ENCODE data around the gene THEMIS2. TPM values are rescaled to one million over a fixed set of nuclear protein-coding genes. Genes with fewer than 3 reads are reported as not detected.
A peak's percentile ranks its signal among the peaks of the same experiment; 100 is the strongest.

Gene THEMIS2
- total and polyA plus RNA-seq, 2 of the 13 experiments (the other 11 are each of a cell fraction or from before 2014, with no cell fraction given) = 0.38 to 1.5 TPM

DNA sequence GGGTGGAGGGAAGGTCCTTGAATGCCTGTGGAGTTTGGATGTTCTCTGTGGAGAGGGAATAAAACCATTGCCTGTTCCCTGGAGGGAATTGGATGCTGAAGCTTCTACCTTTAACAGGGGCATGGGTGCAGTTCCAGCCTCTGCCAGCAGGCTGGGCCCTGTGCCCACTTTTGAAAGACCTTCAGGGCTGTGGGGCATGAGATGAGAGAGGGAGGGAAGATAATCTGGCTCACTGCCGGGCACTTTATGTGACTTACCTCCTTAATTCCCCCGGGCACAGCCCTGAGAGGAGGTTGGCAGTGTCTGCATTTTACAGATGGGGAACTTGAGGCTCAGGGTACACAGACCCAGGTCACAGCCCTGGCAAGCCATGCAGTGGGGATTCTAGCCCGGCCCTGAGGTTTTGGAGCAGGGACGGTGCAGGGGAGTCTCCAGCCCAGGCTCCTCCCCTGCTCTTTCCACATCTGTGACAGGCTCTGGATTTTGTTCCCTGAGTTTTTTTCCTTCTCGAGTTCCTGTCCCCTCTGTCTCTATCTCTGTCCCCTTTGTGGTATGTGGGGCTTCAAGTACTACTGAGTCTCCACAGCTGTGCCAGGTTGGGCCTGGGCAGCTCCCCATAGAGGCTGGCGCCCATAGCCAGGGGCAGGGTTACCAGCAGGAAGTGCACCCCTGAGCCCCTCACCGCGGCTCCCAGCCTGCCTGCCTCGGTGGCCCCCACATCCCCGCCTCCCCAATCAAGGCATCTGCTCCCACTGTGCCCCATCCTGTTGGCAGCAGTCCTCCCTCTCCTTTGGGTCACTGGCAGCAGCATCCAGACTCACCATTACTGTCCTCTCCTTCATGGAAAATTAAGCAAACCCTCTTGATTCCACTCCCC lies 14.0 kb upstream of the THEMIS2 start (continued):
- no peak for TF ChIP-seq BCLAF1 (IDR thresholded peaks at IDR 0.05)
- no peak for TF ChIP-seq SKI (IDR thresholded peaks at IDR 0.05; ENCODE audit: partially characterized antibody)
- TF ChIP-seq ATF7 (IDR thresholded peaks at IDR 0.05) = no peak
- no peak for TF ChIP-seq ATF7 (CRISPR knock-in tag; IDR thresholded peaks at IDR 0.05)
- no peak for TF ChIP-seq HMG20A (CRISPR knock-in tag; IDR thresholded peaks at IDR 0.05; ENCODE audit: borderline replicate concordance)
- TF ChIP-seq SPEN (CRISPR knock-in tag; IDR thresholded peaks at IDR 0.05; ENCODE audit: low read depth) = no peak
- TF ChIP-seq ARID5B (CRISPR knock-in tag; IDR thresholded peaks at IDR 0.05) = peak; percentile 29; the same call in 1 of the 2 replicates
- no peak for TF ChIP-seq NFATC3 (CRISPR knock-in tag; IDR thresholded peaks at IDR 0.05)
- 0 out of 2 replicates have a peak, but pooled peaks have one; percentile 14 for TF ChIP-seq ZKSCAN1 (IDR thresholded peaks at IDR 0.05; ENCODE audit: low read length)
- TF ChIP-seq HMGA1 (CRISPR knock-in tag; conservative IDR thresholded peaks at IDR 0.05) = no peak
- no peak for TF ChIP-seq AGO1 (IDR thresholded peaks at IDR 0.05; ENCODE audit: low read depth, low read length, poor library complexity, severe bottlenecking)
- TF ChIP-seq ZNF501 (CRISPR knock-in tag; IDR thresholded peaks at IDR 0.05) = peak; percentile 28; the same call in 1 of the 2 replicates
- TF ChIP-seq ZNF850 (CRISPR knock-in tag; conservative IDR thresholded peaks at IDR 0.05) = no peak
- TF ChIP-seq ZNF777 (CRISPR knock-in tag; IDR thresholded peaks at IDR 0.05) = 0 out of 2 replicates have a peak, but pooled peaks have one; percentile 24
- TF ChIP-seq, protein P1, sequence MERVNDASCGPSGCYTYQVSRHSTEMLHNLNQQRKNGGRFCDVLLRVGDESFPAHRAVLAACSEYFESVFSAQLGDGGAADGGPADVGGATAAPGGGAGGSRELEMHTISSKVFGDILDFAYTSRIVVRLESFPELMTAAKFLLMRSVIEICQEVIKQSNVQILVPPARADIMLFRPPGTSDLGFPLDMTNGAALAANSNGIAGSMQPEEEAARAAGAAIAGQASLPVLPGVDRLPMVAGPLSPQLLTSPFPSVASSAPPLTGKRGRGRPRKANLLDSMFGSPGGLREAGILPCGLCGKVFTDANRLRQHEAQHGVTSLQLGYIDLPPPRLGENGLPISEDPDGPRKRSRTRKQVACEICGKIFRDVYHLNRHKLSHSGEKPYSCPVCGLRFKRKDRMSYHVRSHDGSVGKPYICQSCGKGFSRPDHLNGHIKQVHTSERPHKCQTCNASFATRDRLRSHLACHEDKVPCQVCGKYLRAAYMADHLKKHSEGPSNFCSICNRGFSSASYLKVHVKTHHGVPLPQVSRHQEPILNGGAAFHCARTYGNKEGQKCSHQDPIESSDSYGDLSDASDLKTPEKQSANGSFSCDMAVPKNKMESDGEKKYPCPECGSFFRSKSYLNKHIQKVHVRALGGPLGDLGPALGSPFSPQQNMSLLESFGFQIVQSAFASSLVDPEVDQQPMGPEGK (CRISPR knock-in tag; IDR thresholded peaks at IDR 0.05) = no peak; the same call in 1 of the 2 replicates
- no peak for TF ChIP-seq NCOA2 (CRISPR knock-in tag; IDR thresholded peaks at IDR 0.05)
- TF ChIP-seq ZNF180 (CRISPR knock-in tag; IDR thresholded peaks at IDR 0.05; ENCODE audit: borderline replicate concordance, low read depth) = no peak
- TF ChIP-seq, protein P2, sequence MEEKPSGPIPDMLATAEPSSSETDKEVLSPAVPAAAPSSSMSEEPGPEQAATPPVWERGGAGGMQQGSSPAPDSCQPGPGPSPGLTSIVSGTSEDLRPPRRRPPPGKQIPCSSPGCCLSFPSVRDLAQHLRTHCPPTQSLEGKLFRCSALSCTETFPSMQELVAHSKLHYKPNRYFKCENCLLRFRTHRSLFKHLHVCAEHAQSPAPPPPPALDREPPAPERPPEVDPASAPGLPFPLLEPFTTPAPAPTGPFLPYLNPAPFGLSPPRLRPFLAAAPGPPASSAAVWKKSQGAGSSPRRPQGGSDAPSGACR (CRISPR knock-in tag; IDR thresholded peaks at IDR 0.05) = no peak
- no peak for TF ChIP-seq GTF2F1 (IDR thresholded peaks at IDR 0.05; ENCODE audit: low read length)
- no peak for TF ChIP-seq ATRX (CRISPR knock-in tag; IDR thresholded peaks at IDR 0.05; ENCODE audit: borderline replicate concordance)

All from HepG2 (cell line).